GM19035 (cell line): ENCODE results near the gene COLEC12.
"Not testable (repeated sequence)": the region's sequence is repeated elsewhere in the genome, so short reads cannot be mapped to it uniquely, and the experiment has no call there.

ENCODE experiments used
- ATAC-seq: cut with Tn5 transposase; IDR thresholded peaks from one replicate; pipeline ENCODE4 v1.9.1; 2021; ENCODE audit not compliant: unreplicated experiment

Gene COLEC12

GRCh38 chr18:415617-416612 is 84.6 kb downstream of the COLEC12 start:
- ATAC-seq = no peak

- ATAC-seq = no peak
Measured at GRCh38 chr18:415047-415446, 85.5 kb downstream of the COLEC12 start.

- ATAC-seq = no peak
Measured at GRCh38 chr18:413233-413632, 87.3 kb downstream of the COLEC12 start.

- no peak for ATAC-seq
Measured at GRCh38 chr18:410047-410455, 90.5 kb downstream of the COLEC12 start.

GRCh38 chr18:408367-408766 is 92.1 kb downstream of the COLEC12 start:
- ATAC-seq = no peak

- ATAC-seq = no peak
Measured at GRCh38 chr18:407626-408224, 92.8 kb downstream of the COLEC12 start.

GRCh38 chr18:407191-407590 is 93.3 kb downstream of the COLEC12 start:
- ATAC-seq = no peak

- ATAC-seq = no peak
Measured at GRCh38 chr18:406677-407076, 93.8 kb downstream of the COLEC12 start.

- ATAC-seq = not testable (repeated sequence)
Measured at GRCh38 chr18:405006-405405, 95.5 kb downstream of the COLEC12 start.

- ATAC-seq = no peak
Measured at GRCh38 chr18:404061-404636, 96.4 kb downstream of the COLEC12 start.

GRCh38 chr18:402129-402528 is 98.4 kb downstream of the COLEC12 start:
- ATAC-seq = no peak

- ATAC-seq = no peak
Measured at GRCh38 chr18:400456-400855, 100.0 kb downstream of the COLEC12 start.

- ATAC-seq = no peak
Measured at GRCh38 chr18:399631-400135, 100.8 kb downstream of the COLEC12 start.

GRCh38 chr18:398935-399630 is 101.4 kb downstream of the COLEC12 start:
- no peak for ATAC-seq

GRCh38 chr18:396556-396955 is 103.9 kb downstream of the COLEC12 start:
- no peak for ATAC-seq

GRCh38 chr18:396251-396555 is 104.3 kb downstream of the COLEC12 start:
- no peak for ATAC-seq

- ATAC-seq = no peak
Measured at GRCh38 chr18:395456-396250, 104.8 kb downstream of the COLEC12 start.

GRCh38 chr18:394987-395362 is 105.5 kb downstream of the COLEC12 start:
- no peak for ATAC-seq

GRCh38 chr18:394262-394986 is 106.1 kb downstream of the COLEC12 start:
- no peak for ATAC-seq

- no peak for ATAC-seq
Measured at GRCh38 chr18:393574-393957, 106.9 kb downstream of the COLEC12 start.
